Hepatocyte (in vitro differentiated cells): ENCODE data around the gene SCGB1A1. TPM values are rescaled to one million over a fixed set of nuclear protein-coding genes. Genes with fewer than 3 reads are reported as not detected.

Experiments used
- DNase-seq: peaks from one replicate; pipeline ENCODE4 v3.0.0-alpha.2; 2016; ENCODE audit warnings: low spot score
- H2AFZ ChIP-seq: fragments of 200-600 bp; sonication (generic); 2 replicates; pipeline ENCODE4 v1.6.0; 2016; ENCODE audit warnings: antibody characterized with exemption, mild to moderate bottlenecking
- H3K27ac ChIP-seq: fragments of 200-600 bp; sonication (generic); 2 replicates; pipeline ENCODE4 v1.5.1; 2016; ENCODE audit warnings: mild to moderate bottlenecking
- H3K27me3 ChIP-seq: fragments of 200-600 bp; sonication (generic); 2 replicates; pipeline ENCODE4 v1.6.1; 2016
- H3K36me3 ChIP-seq: fragments of 200-600 bp; sonication (generic); replicated peaks from 2 replicates; pipeline ENCODE4 v1.5.1; 2016; ENCODE audit warnings: low read depth; ENCODE audit not compliant: insufficient read depth
- H3K4me1 ChIP-seq: fragments of 200-600 bp; sonication (generic); 2 replicates; pipeline ENCODE4 v1.5.1; 2016; ENCODE audit warnings: mild to moderate bottlenecking, moderate library complexity; ENCODE audit not compliant: insufficient read depth
- H3K4me2 ChIP-seq: fragments of 200-600 bp; sonication (generic); 2 replicates; pipeline ENCODE4 v1.6.0; 2016
- H3K4me3 ChIP-seq: fragments of 200-600 bp; sonication (generic); 2 replicates; pipeline ENCODE4 v1.5.1; 2016; ENCODE audit warnings: mild to moderate bottlenecking
- H3K79me2 ChIP-seq: fragments of 200-600 bp; sonication (generic); 2 replicates; pipeline ENCODE4 v1.6.0; 2017; ENCODE audit warnings: mild to moderate bottlenecking
- H3K9me2 ChIP-seq: fragments of 200-600 bp; sonication (generic); replicated peaks from 2 replicates; pipeline ENCODE4 v1.6.0; 2017; ENCODE audit warnings: mild to moderate bottlenecking; ENCODE audit not compliant: insufficient read depth
- H3K9me3 ChIP-seq: fragments of 200-600 bp; sonication (generic); 2 replicates; pipeline ENCODE4 v1.5.1; 2016; ENCODE audit warnings: low read depth, mild to moderate bottlenecking
- H4K20me1 ChIP-seq: fragments of 200-600 bp; sonication (generic); 2 replicates; pipeline ENCODE4 v1.6.0; 2016; ENCODE audit warnings: mild to moderate bottlenecking; ENCODE audit not compliant: insufficient read depth, poor library complexity, severe bottlenecking
- EZH2 ChIP-seq: fragments of 200-600 bp; sonication (generic); IDR thresholded peaks from 2 replicates; pipeline ENCODE4 v1.6.1; 2016; ENCODE audit warnings: antibody characterized with exemption, mild to moderate bottlenecking, borderline replicate concordance
- EZH2phosphoT487 ChIP-seq: fragments of 200-600 bp; sonication (generic); IDR thresholded peaks from one replicate; pipeline ENCODE4 v1.6.1; 2018; ENCODE audit warnings: antibody characterized with exemption, mild to moderate bottlenecking, low read depth, moderate library complexity; ENCODE audit not compliant: unreplicated experiment, severe bottlenecking
- WGBS: methylation state at CpG from one replicate; pipeline ENCODE4 v1.1.6; 2016; ENCODE audit warnings: low lambda C conversion rate; ENCODE audit errors: missing lambda C conversion rate; 5-methylcytosine and 5-hydroxymethylcytosine counted together
- polyA plus RNA-seq: library from polyadenylated mRNA; unstranded; fragments of >200 nt; fragmentation: Nextera tagmentation; extraction: Ambion mirVana; gene quantifications from 2 replicates; pipeline ENCODE4 v1.2.1, GENCODE V29; 2016
- total RNA-seq: library from RNA; depleted of rRNA; stranded (reverse); fragments of >200 nt; gene quantifications from 2 replicates; pipeline ENCODE4 v1.2.3, GENCODE V29; 2014
- TF ChIP-seq, protein P1 (sequence below): fragments of 200-600 bp; sonication (generic); IDR thresholded peaks from 2 replicates; pipeline ENCODE4 v1.5.1; 2016; ENCODE audit warnings: antibody characterized with exemption, mild to moderate bottlenecking; ENCODE audit not compliant: poor library complexity

Gene SCGB1A1
- total and polyA plus RNA-seq, 2 experiments from 2014 or later, result not detected

DNA sequence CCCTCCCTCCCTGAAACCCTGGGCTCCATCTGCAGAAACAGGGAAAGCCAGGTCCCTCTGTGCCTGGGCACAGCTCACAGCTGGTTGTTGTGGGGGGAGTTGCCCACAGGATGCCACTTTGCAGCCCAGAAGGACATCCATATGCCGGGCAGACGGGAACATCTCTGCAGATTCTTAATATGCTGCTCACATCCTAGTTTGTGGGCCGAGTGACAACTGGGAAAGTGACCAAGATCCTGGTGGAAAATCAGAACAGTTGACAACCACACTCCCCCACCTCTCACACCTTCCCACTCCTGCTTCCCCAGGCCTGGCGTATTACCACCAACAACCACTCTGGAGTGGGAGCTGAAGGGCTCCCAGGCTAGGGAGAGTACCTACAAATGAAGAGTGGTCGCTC, 7.3 kb upstream of the SCGB1A1 start:
- no peaks in the 10 kb centered on the region for H3K27me3 ChIP-seq
- no peaks in the 10 kb centered on the region for H3K9me3 ChIP-seq
- H4K20me1 ChIP-seq, result no peaks in the 10 kb centered on the region
- no peak overlapping the region for H3K4me3 ChIP-seq
- TF ChIP-seq, protein P1, sequence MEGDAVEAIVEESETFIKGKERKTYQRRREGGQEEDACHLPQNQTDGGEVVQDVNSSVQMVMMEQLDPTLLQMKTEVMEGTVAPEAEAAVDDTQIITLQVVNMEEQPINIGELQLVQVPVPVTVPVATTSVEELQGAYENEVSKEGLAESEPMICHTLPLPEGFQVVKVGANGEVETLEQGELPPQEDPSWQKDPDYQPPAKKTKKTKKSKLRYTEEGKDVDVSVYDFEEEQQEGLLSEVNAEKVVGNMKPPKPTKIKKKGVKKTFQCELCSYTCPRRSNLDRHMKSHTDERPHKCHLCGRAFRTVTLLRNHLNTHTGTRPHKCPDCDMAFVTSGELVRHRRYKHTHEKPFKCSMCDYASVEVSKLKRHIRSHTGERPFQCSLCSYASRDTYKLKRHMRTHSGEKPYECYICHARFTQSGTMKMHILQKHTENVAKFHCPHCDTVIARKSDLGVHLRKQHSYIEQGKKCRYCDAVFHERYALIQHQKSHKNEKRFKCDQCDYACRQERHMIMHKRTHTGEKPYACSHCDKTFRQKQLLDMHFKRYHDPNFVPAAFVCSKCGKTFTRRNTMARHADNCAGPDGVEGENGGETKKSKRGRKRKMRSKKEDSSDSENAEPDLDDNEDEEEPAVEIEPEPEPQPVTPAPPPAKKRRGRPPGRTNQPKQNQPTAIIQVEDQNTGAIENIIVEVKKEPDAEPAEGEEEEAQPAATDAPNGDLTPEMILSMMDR, result no peak
- TF ChIP-seq EZH2phosphoT487 (no peak), EZH2 (no peak)
- H3K36me3 ChIP-seq, result no peaks in the 10 kb centered on the region
- H3K27ac ChIP-seq, result no peak overlapping the region
- H3K4me2 ChIP-seq, result no peak overlapping the region
- WGBS, result 83% methylated on average over 5 of the region's 5 CpGs
- no peaks in the 10 kb centered on the region for H3K9me2 ChIP-seq
- no peak overlapping the region for H2AFZ ChIP-seq
- no peaks in the 10 kb centered on the region for H3K4me1 ChIP-seq
- no peaks in the 10 kb centered on the region for H3K79me2 ChIP-seq
- DNase-seq, result no peak

DNA sequence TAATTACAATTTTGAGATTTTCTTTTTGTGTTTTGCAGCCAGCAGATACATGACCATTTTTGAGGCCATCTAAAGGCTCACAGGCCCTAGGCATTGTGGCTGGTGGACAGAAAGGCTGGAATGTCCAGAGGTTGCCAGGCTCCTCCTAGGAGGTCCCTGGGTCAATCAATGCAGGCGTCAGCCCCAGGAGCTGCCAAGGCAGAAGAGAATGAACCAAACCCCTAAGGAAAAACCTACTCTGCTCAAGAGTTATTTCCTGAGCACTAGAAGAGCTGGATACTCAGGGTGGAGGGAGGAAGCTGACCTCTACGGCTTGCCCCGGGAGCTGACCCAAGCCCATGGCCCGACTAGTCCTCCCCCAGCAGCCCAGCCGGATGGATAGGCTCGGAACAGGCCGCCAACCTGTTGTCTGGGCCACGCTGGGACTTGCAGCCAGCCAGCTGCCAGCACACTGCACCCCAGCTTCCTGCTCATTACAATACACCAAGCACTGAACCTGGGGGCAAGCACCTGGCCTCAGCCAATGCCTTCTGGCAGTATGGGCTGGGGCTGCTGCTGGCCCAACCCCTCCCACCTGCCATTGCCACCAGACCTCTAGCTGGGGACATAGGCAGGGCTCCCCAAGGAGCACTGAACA, 5.7 kb upstream of the SCGB1A1 start:
- TF ChIP-seq EZH2 (no peak), EZH2phosphoT487 (no peak)
- TF ChIP-seq, protein P1, result no peak
- Histone ChIP-seq H3K27ac (no peak overlapping the region), H3K79me2 (no peaks in the 10 kb centered on the region), H3K4me3 (no peak overlapping the region), H2AFZ (no peak overlapping the region), H3K36me3 (no peaks in the 10 kb centered on the region), H3K9me3 (no peaks in the 10 kb centered on the region), H3K27me3 (no peaks in the 10 kb centered on the region), H4K20me1 (no peaks in the 10 kb centered on the region), H3K4me2 (no peak overlapping the region), H3K4me1 (no peaks in the 10 kb centered on the region), H3K9me2 (no peaks in the 10 kb centered on the region)
- WGBS, result 90% methylated on average over 8 of the region's 8 CpGs
- no peak for DNase-seq

DNA sequence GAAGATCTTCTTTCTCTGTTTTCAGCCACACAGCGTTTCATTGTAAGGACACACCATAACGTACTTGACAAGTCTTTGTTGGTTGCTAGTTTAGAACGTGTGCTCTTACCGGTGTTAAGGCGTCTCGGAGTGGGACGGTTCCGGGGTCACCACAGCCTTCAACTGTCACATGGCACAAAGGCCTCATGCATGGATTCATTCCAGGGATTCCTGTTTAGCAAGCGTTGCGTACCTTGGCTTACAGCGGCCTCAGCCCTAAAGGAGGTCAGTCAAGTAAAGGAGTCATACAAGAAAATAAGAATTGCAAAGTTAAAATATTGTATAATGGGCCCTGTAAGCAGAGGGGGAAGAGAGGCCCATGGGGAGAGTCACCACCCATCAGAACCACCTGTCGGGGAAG, 2.2 kb upstream of the SCGB1A1 start:
- H3K4me2 ChIP-seq, result no peak overlapping the region
- 83% methylated on average over 12 of the region's 12 CpGs for WGBS

More for the DNA sequence above, 2.2 kb upstream of the SCGB1A1 start:
- no peaks in the 10 kb centered on the region for H4K20me1 ChIP-seq
- no peaks in the 10 kb centered on the region for H3K9me2 ChIP-seq
- H3K4me1 ChIP-seq, result peaks cover 16% of the 10 kb centered on the region
- TF ChIP-seq EZH2 (no peak), EZH2phosphoT487 (no peak)
- TF ChIP-seq, protein P1, result no peak
- no peak overlapping the region for H3K4me3 ChIP-seq
- H3K9me3 ChIP-seq, result no peaks in the 10 kb centered on the region
- H3K36me3 ChIP-seq, result no peaks in the 10 kb centered on the region
- H2AFZ ChIP-seq, result no peak overlapping the region
- H3K79me2 ChIP-seq, result no peaks in the 10 kb centered on the region
- H3K27me3 ChIP-seq, result no peaks in the 10 kb centered on the region
- H3K27ac ChIP-seq, result no peak overlapping the region
- no peak for DNase-seq
